DOHH2 (cell line): ENCODE data around the gene TESMIN.

Experiments
- H3F3A ChIP-seq: fragments of 200-600 bp; sonication (generic), shearing (Covaris generic); 2 replicates; pipeline ENCODE4 v1.6.0; 2016; ENCODE audit warnings: antibody characterized with exemption, mild to moderate bottlenecking; ENCODE audit not compliant: control insufficient read depth, insufficient read depth
- H3K27ac ChIP-seq: fragments of 200-600 bp; sonication (generic); 2 replicates; pipeline ENCODE4 v1.5.1; 2014; ENCODE audit warnings: low read depth, mild to moderate bottlenecking, low read length, moderate library complexity
- H3K27me3 ChIP-seq: fragments of 200-600 bp; sonication (generic); 2 replicates; pipeline ENCODE4 v1.6.1; 2014; ENCODE audit warnings: mild to moderate bottlenecking, low read length, mixed read lengths; ENCODE audit not compliant: control insufficient read depth
- H3K36me3 ChIP-seq: fragments of 200-600 bp; sonication (generic); 2 replicates; pipeline ENCODE4 v1.6.1; 2014; ENCODE audit warnings: mild to moderate bottlenecking, low read length, moderate library complexity, mixed read lengths; ENCODE audit not compliant: control insufficient read depth
- H3K4me1 ChIP-seq: fragments of 200-600 bp; sonication (generic); 2 replicates; pipeline ENCODE4 v1.6.1; 2014; ENCODE audit warnings: mild to moderate bottlenecking, low read length, mixed read lengths; ENCODE audit not compliant: control insufficient read depth
- H3K4me2 ChIP-seq: fragments of 200-600 bp; sonication (generic); 2 replicates; pipeline ENCODE4 v1.6.0; 2014; ENCODE audit warnings: mild to moderate bottlenecking, low read length, moderate library complexity
- H3K4me3 ChIP-seq: fragments of 200-600 bp; sonication (generic); 2 replicates; pipeline ENCODE4 v1.5.1; 2014; ENCODE audit warnings: mild to moderate bottlenecking, low read length, mixed read lengths
- H3K79me2 ChIP-seq: fragments of 200-600 bp; sonication (generic); 2 replicates; pipeline ENCODE4 v1.6.1; 2014; ENCODE audit warnings: mild to moderate bottlenecking, low read length, mixed read lengths; ENCODE audit not compliant: control insufficient read depth
- H3K9me2 ChIP-seq: fragments of 200-600 bp; sonication (generic); replicated peaks from 2 replicates; pipeline ENCODE4 v1.6.1; 2014; ENCODE audit warnings: mild to moderate bottlenecking, low read length, mixed read lengths; ENCODE audit not compliant: control insufficient read depth
- H3K9me3 ChIP-seq: fragments of 200-600 bp; sonication (generic); 2 replicates; pipeline ENCODE4 v1.6.1; 2014; ENCODE audit warnings: antibody characterized with exemption, low read length, mixed read lengths; ENCODE audit not compliant: control insufficient read depth, insufficient read depth
- H4K20me1 ChIP-seq: fragments of 200-600 bp; sonication (generic); 2 replicates; pipeline ENCODE4 v1.6.0; 2014; ENCODE audit warnings: low read depth, mild to moderate bottlenecking, antibody characterized with exemption, low read length, moderate library complexity; ENCODE audit not compliant: control insufficient read depth, insufficient read depth
- CTCF ChIP-seq: fragments of 200-600 bp; sonication (generic); IDR thresholded peaks from one replicate; pipeline ENCODE4 v1.5.1; 2014; ENCODE audit warnings: antibody characterized with exemption, mild to moderate bottlenecking, low read depth, low read length; ENCODE audit not compliant: poor library complexity, severe bottlenecking
- EZH2phosphoT487 ChIP-seq: fragments of 200-600 bp; sonication (generic); IDR thresholded peaks from 2 replicates; pipeline ENCODE4 v1.6.1; 2017; ENCODE audit warnings: borderline replicate concordance, mild to moderate bottlenecking, antibody characterized with exemption, low read length, moderate library complexity, mixed read lengths

Gene TESMIN

GRCh38 chr11:68689737-68690625 lies 61.3 kb downstream of the TESMIN start:
- peaks cover 4% of the 10 kb centered on the region; the same call in 1 of the 2 replicates for H4K20me1 ChIP-seq
- no peak overlapping the region for H3K4me3 ChIP-seq
- H3K4me1 ChIP-seq: no peaks in the 10 kb centered on the region
- H3K27ac ChIP-seq: no peak overlapping the region
- H3K79me2 ChIP-seq: no peaks in the 10 kb centered on the region
- TF ChIP-seq EZH2phosphoT487 (no peak), CTCF (no peak)
- no peaks in the 10 kb centered on the region for H3K9me3 ChIP-seq
- H3F3A ChIP-seq: no peaks in the 10 kb centered on the region
- H3K9me2 ChIP-seq: no peaks in the 10 kb centered on the region
- no peaks in the 10 kb centered on the region for H3K36me3 ChIP-seq
- H3K4me2 ChIP-seq: no peak overlapping the region
- H3K27me3 ChIP-seq: peaks cover 2% of the 10 kb centered on the region; the same call in 1 of the 2 replicates

- Histone ChIP-seq H3K4me3 (no peak overlapping the region), H3K9me2 (no peaks in the 10 kb centered on the region), H3K36me3 (no peaks in the 10 kb centered on the region), H3K79me2 (no peaks in the 10 kb centered on the region), H3K9me3 (no peaks in the 10 kb centered on the region), H3K4me1 (no peaks in the 10 kb centered on the region), H3K4me2 (no peak overlapping the region), H3K27ac (no peak overlapping the region), H4K20me1 (no peaks in the 10 kb centered on the region), H3K27me3 (no peaks in the 10 kb centered on the region), H3F3A (no peaks in the 10 kb centered on the region)
- TF ChIP-seq CTCF (no peak), EZH2phosphoT487 (no peak)
These were observed 62.4 kb downstream of the TESMIN start for GRCh38 chr11:68688881-68689280.

GRCh38 chr11:68687986-68688385 lies 63.3 kb downstream of the TESMIN start:
- no peaks in the 10 kb centered on the region for H3K9me3 ChIP-seq
- no peaks in the 10 kb centered on the region for H3F3A ChIP-seq
- TF ChIP-seq CTCF: no peak
- H3K9me2 ChIP-seq: no peaks in the 10 kb centered on the region
- no peaks in the 10 kb centered on the region for H3K27me3 ChIP-seq
- H3K27ac ChIP-seq: no peak overlapping the region
- no peaks in the 10 kb centered on the region for H3K4me1 ChIP-seq
- no peaks in the 10 kb centered on the region for H3K36me3 ChIP-seq
- no peak overlapping the region for H3K4me3 ChIP-seq
- H3K4me2 ChIP-seq: no peak overlapping the region
- no peaks in the 10 kb centered on the region for H4K20me1 ChIP-seq
- no peaks in the 10 kb centered on the region for H3K79me2 ChIP-seq
